Testis (tissue), 3 donors: ENCODE results near the gene SEZ6L. TPM values are rescaled to one million over a fixed set of nuclear protein-coding genes. Genes with fewer than 3 reads are reported as not detected.

Experiments used
- DNase-seq: peaks from one replicate; pipeline ENCODE4 v3.0.0-alpha.2; 2019
- H3K27ac ChIP-seq, 2 donors: fragments of 200-600 bp; sonication (generic); one replicate each; pipeline ENCODE4 v1.5.1; 2019
- H3K27me3 ChIP-seq: fragments of 200-600 bp; sonication (generic); one replicate; pipeline ENCODE4 v1.5.1; 2019
- H3K36me3 ChIP-seq: fragments of 200-600 bp; sonication (generic); one replicate; pipeline ENCODE4 v1.5.1; 2017; ENCODE audit warnings: low read depth; ENCODE audit errors: missing control alignments
- H3K4me1 ChIP-seq: fragments of 200-600 bp; sonication (generic); one replicate; pipeline ENCODE4 v1.5.1; 2019
- H3K4me3 ChIP-seq, 2 donors: fragments of 200-600 bp; sonication (generic); one replicate each; pipeline ENCODE4 v1.5.1; 2017 to 2019
- H3K9me3 ChIP-seq: fragments of 200-600 bp; sonication (generic); one replicate; pipeline ENCODE4 v1.5.1; 2017
- POLR2A ChIP-seq: fragments of 450-650 bp; IDR thresholded peaks from one replicate; pipeline ENCODE4 v1.6.1; 2017; ENCODE audit warnings: antibody characterized with exemption, mild to moderate bottlenecking, moderate library complexity
- WGBS, 2 donors: methylation state at CpG; one replicate each; pipeline ENCODE4 v1.1.5; 2018; 5-methylcytosine and 5-hydroxymethylcytosine counted together
- intact Hi-C: fragments of 100-400 bp; cut with DNase I; formaldehyde crosslinking; loops from one replicate; pipeline ENCODE4 v1.15.1; 2023; ENCODE audit warnings: low total_unique reads
- polyA plus RNA-seq: library from polyadenylated mRNA; stranded (reverse); fragments of 350-450 nt; fragmentation: Illumina TruSeq; extraction: RNeasy Lipid Tissue Mini Kit (QIAGEN cat#74804); gene quantifications from one replicate; pipeline ENCODE4 v1.2.3, GENCODE V29; 2014; ENCODE audit warnings: low read depth, low replicate concordance; ENCODE audit not compliant: insufficient read depth
- total RNA-seq, 2 donors: library from RNA; depleted of rRNA; stranded (reverse); fragments of >200 nt; gene quantifications; one replicate each; pipeline ENCODE4 v1.2.3, GENCODE V29; 2016
- TF ChIP-seq, protein P1 (sequence below), 3 experiments: fragments of 450-650 bp in 2 of 3; fragments of 200-600 bp in 1 of 3; sonication (generic) in 1 of 3; IDR thresholded peaks; one replicate each; pipeline ENCODE4 v1.5.1; 2016 to 2019; ENCODE audit warnings: antibody characterized with exemption in 3 of 3, mild to moderate bottlenecking in 2 of 3, moderate library complexity in 1 of 3

The SEZ6L gene
- total and polyA plus RNA-seq, 3 donors from 2014 or later, result 0.69 to 1.4 (median 0.71) TPM

DNA sequence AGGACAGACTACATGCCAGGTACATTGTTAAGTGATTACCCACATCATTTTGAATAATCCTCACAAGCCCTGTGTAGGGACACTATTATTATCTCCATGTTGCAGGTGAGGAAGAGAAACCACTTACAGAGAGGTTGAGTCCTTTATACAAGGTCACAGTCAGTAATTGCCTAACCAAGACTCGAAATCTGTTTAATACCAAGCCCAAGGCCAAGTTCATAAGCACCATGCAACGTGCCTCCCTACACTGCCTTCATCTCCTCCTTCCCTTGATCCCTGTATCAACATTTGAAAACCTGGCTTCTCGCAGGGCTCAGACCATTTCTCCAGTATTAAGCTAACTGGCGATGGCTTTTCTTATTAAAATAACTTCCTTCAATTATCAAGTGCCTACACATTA is 41.7 kb upstream of the SEZ6L start:
- no peak for DNase-seq
- Histone ChIP-seq H3K4me1 (no peaks in the 10 kb centered on the region), H3K9me3 (no peaks in the 10 kb centered on the region), H3K27me3 (no peaks in the 10 kb centered on the region), H3K27ac (no peak overlapping the region), H3K4me3 (no peak overlapping the region), H3K36me3 (no peaks in the 10 kb centered on the region)
- intact Hi-C loops, result no loop called here
- WGBS, 2 donors, result 52 to 61% methylated on average over 4 of the region's 4 CpGs
- TF ChIP-seq, protein P1, sequence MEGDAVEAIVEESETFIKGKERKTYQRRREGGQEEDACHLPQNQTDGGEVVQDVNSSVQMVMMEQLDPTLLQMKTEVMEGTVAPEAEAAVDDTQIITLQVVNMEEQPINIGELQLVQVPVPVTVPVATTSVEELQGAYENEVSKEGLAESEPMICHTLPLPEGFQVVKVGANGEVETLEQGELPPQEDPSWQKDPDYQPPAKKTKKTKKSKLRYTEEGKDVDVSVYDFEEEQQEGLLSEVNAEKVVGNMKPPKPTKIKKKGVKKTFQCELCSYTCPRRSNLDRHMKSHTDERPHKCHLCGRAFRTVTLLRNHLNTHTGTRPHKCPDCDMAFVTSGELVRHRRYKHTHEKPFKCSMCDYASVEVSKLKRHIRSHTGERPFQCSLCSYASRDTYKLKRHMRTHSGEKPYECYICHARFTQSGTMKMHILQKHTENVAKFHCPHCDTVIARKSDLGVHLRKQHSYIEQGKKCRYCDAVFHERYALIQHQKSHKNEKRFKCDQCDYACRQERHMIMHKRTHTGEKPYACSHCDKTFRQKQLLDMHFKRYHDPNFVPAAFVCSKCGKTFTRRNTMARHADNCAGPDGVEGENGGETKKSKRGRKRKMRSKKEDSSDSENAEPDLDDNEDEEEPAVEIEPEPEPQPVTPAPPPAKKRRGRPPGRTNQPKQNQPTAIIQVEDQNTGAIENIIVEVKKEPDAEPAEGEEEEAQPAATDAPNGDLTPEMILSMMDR (IDR thresholded peaks at IDR 0.05), result no peak
- no peak for TF ChIP-seq POLR2A

DNA sequence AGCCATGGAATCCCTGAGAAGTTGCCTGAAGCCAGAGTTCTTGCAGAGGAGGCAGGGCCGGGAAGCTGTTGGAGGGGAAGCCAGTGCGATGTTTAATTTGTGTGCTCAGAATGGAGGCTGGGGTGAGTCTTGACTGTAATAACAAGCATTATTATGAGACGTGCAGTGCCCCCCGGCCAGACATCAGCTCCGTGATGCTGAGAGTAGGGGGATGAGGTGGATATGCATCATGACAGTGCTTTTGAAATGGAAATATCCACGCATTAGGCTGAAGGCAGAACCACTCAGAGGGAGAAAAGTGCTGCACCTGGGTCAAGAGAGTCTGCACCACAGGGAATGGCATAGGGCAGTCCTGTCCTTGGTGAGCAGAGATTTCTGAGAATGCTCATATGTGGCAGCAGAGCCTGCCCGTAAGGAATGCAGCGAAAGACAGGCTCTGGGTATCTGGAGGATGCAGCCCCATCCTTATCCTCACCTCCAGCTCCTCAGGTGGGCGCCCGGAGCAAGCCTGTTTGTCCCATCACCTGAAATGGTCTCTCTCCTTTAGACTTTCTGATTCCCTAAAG is 37.6 kb upstream of the SEZ6L start:
- TF ChIP-seq POLR2A, result no peak
- TF ChIP-seq, protein P1 (IDR thresholded peaks at IDR 0.05), result no peak
- H3K36me3 ChIP-seq, result no peaks in the 10 kb centered on the region
- no peaks in the 10 kb centered on the region for H3K4me1 ChIP-seq
- intact Hi-C loops, result no loop called here
- no peaks in the 10 kb centered on the region for H3K9me3 ChIP-seq
- no peak overlapping the region for H3K4me3 ChIP-seq
- no peak overlapping the region for H3K27ac ChIP-seq
- no peak for DNase-seq
- 51 to 60% methylated on average over 10 of the region's 10 CpGs for WGBS, 2 donors
- no peaks in the 10 kb centered on the region for H3K27me3 ChIP-seq

DNA sequence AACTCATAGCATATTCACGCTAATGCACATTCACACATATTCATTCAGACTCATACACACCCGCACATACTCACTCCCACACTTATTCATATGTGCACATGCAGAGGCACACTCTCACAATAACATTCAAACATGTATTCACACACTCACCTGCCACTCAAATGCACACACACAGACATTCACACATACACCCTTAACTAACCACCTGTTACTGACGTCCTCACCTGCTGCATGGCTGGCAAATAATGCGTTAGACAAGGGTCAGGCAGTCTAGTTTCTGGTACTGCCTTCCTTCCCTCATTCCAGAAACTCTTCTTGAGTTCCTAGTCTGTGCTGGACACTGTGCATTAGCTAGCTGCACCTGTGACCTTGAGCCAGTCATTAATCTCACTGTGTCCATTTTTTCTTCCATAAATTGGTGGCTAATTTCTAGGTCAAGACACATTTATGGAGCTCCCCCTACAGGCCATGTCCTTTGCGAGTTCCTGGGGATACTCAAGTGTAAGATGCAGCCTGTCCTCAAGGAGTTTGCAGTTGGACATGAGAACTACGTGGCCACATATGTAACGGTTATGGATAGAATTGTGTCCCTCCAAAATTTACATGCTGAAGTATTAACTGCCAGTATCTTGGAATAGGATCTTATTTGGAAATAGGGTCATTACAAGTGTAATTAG is 34.5 kb upstream of the SEZ6L start:
- H3K4me3 ChIP-seq, result no peak overlapping the region
- no peaks in the 10 kb centered on the region for H3K9me3 ChIP-seq
- H3K4me1 ChIP-seq, result no peaks in the 10 kb centered on the region
- TF ChIP-seq, protein P1 (IDR thresholded peaks at IDR 0.05), result no peak
- no peaks in the 10 kb centered on the region for H3K36me3 ChIP-seq
- 79 to 82% methylated on average over 7 of the region's 7 CpGs for WGBS, 2 donors
- intact Hi-C loops, result no loop called here
- H3K27me3 ChIP-seq, result no peaks in the 10 kb centered on the region
- DNase-seq, result no peak
- no peak overlapping the region for H3K27ac ChIP-seq

DNA sequence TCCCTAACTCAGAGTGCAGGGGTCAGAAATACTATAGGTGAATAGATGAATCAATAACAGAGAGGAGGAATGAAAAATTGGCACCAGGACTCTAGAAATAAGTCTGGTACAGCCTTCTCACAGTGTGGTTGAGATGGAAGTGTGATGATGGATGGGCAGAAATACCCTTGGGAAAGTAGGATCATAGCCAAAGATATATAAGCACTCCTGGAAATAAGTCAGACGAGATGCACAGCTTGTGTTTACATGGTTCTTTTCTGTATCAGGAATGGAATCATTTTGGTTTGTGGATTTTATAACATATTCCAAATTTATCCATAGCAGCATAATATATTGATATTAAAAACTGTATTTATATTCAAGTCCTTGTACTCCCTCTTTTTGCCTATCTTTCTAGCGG is 33.5 kb upstream of the SEZ6L start:
- intact Hi-C loops, result no loop called here

More for the DNA sequence above, 33.5 kb upstream of the SEZ6L start:
- Histone ChIP-seq H3K36me3 (no peaks in the 10 kb centered on the region), H3K4me1 (no peaks in the 10 kb centered on the region), H3K27ac (no peak overlapping the region), H3K9me3 (no peaks in the 10 kb centered on the region), H3K27me3 (no peaks in the 10 kb centered on the region), H3K4me3 (no peak overlapping the region)
- TF ChIP-seq POLR2A, result no peak
- TF ChIP-seq, protein P1 (IDR thresholded peaks at IDR 0.05), result no peak
- WGBS, 2 donors, result 78 to 83% methylated on average over 2 of the region's 2 CpGs
- no peak for DNase-seq
